Neural cell (in vitro differentiated cells): ENCODE measurements around the gene CAMK1. TPM values are rescaled to one million over a fixed set of nuclear protein-coding genes. Genes with fewer than 3 reads are reported as not detected.

ENCODE experiments used
- H2AFZ ChIP-seq: fragments of 200-600, 300-800 bp; sonication (generic), shearing (Covaris generic); 2 replicates; pipeline ENCODE4 v1.6.0; 2014; ENCODE audit warnings: low read depth, mild to moderate bottlenecking, antibody characterized with exemption, low read length, moderate library complexity
- H3F3A ChIP-seq: fragments of 200-600 bp; shearing (Covaris generic); 2 replicates; pipeline ENCODE4 v1.6.1; 2016; ENCODE audit warnings: mild to moderate bottlenecking, moderate library complexity, mixed read lengths, antibody characterized with exemption, low read length; ENCODE audit not compliant: insufficient read depth, poor library complexity, severe bottlenecking
- H3K27ac ChIP-seq: fragments of 200-600, 300-800 bp; sonication (generic), shearing (Covaris generic); 2 replicates; pipeline ENCODE4 v1.5.1; 2014; ENCODE audit warnings: mild to moderate bottlenecking, low read length, moderate library complexity
- H3K27me3 ChIP-seq: fragments of 300-800, 200-600 bp; sonication (generic), shearing (Covaris generic); 2 replicates; pipeline ENCODE4 v1.6.0; 2014; ENCODE audit warnings: mild to moderate bottlenecking, low read depth, low read length, moderate library complexity; ENCODE audit not compliant: insufficient read depth
- H3K36me3 ChIP-seq: fragments of 300-800, 200-600 bp; sonication (generic), shearing (Covaris generic); 2 replicates; pipeline ENCODE4 v1.5.1; 2014; ENCODE audit warnings: mild to moderate bottlenecking, antibody characterized with exemption, low read length, moderate library complexity; ENCODE audit not compliant: insufficient read depth
- H3K4me2 ChIP-seq: fragments of 300-800, 200-600 bp; sonication (generic), shearing (Covaris generic); 2 replicates; pipeline ENCODE4 v1.6.0; 2014; ENCODE audit warnings: mild to moderate bottlenecking, low read length
- H3K4me3 ChIP-seq: fragments of 300-800, 200-600 bp; sonication (generic), shearing (Covaris generic); 2 replicates; pipeline ENCODE4 v1.5.1; 2014; ENCODE audit warnings: mild to moderate bottlenecking, low read length, moderate library complexity
- H3K79me2 ChIP-seq: fragments of 200-600 bp; shearing (Covaris generic); replicated peaks from 2 replicates; pipeline ENCODE4 v1.6.0; 2014; ENCODE audit warnings: mild to moderate bottlenecking, low read length, moderate library complexity; ENCODE audit not compliant: insufficient read depth
- H3K9ac ChIP-seq: fragments of 300-800, 200-600 bp; sonication (generic), shearing (Covaris generic); 2 replicates; pipeline ENCODE4 v1.6.1; 2016; ENCODE audit warnings: mild to moderate bottlenecking, low read length, mixed read lengths
- H3K9me2 ChIP-seq: fragments of 200-600 bp; shearing (Covaris generic); 2 replicates; pipeline ENCODE4 v1.6.1; 2016; ENCODE audit warnings: mild to moderate bottlenecking, low read length, mixed read lengths; ENCODE audit not compliant: insufficient read depth
- H3K9me3 ChIP-seq: fragments of 200-600, 300-800 bp; sonication (generic), shearing (Covaris generic); 2 replicates; pipeline ENCODE4 v1.6.1; 2016; ENCODE audit warnings: mild to moderate bottlenecking, mixed run types, low read length, moderate library complexity, mixed read lengths
- H4K20me1 ChIP-seq: fragments of 200-600 bp; shearing (Covaris generic); 2 replicates; pipeline ENCODE4 v1.6.1; 2016; ENCODE audit warnings: mild to moderate bottlenecking, mixed run types; ENCODE audit not compliant: insufficient read depth
- CTCF ChIP-seq: fragments of 450-650 bp; IDR thresholded peaks from 2 replicates; pipeline ENCODE4 v1.5.1; 2014; ENCODE audit warnings: antibody characterized with exemption, mild to moderate bottlenecking, moderate library complexity; ENCODE audit not compliant: poor library complexity, severe bottlenecking
- EP300 ChIP-seq: fragments of 450-650 bp; conservative IDR thresholded peaks from 2 replicates; pipeline ENCODE4 v1.6.1; 2014; ENCODE audit warnings: antibody characterized with exemption, mild to moderate bottlenecking, moderate library complexity; ENCODE audit not compliant: poor library complexity, severe bottlenecking
- EZH2 ChIP-seq: fragments of 200-600, 300-800 bp; shearing (Covaris generic), sonication (generic); IDR thresholded peaks from 2 replicates; pipeline ENCODE4 v1.6.1; 2014; ENCODE audit warnings: antibody characterized with exemption, low read length, borderline replicate concordance, mild to moderate bottlenecking; ENCODE audit not compliant: insufficient read depth, poor library complexity, severe bottlenecking
- MXI1 ChIP-seq: fragments of 450-650 bp; conservative IDR thresholded peaks from 2 replicates; pipeline ENCODE4 v1.6.1; 2014; ENCODE audit warnings: antibody characterized with exemption, mild to moderate bottlenecking; ENCODE audit not compliant: poor library complexity, severe bottlenecking
- POLR2AphosphoS5 ChIP-seq: IDR thresholded peaks from 2 replicates; pipeline ENCODE4 v1.6.1; 2012
- RAD21 ChIP-seq: fragments of 450-650 bp; conservative IDR thresholded peaks from 2 replicates; pipeline ENCODE4 v1.6.1; 2014; ENCODE audit warnings: antibody characterized with exemption, mild to moderate bottlenecking, moderate library complexity
- SMC3 ChIP-seq: fragments of 450-650 bp; conservative IDR thresholded peaks from 2 replicates; pipeline ENCODE4 v1.6.1; 2014; ENCODE audit warnings: antibody characterized with exemption, mild to moderate bottlenecking, moderate library complexity; ENCODE audit not compliant: poor library complexity
- TAF1 ChIP-seq: IDR thresholded peaks from 2 replicates; pipeline ENCODE4 v1.6.1; 2012; ENCODE audit warnings: low read depth
- polyA plus RNA-seq: library from polyadenylated mRNA; depleted of rRNA; stranded (reverse); fragments of >200 nt; gene quantifications from 2 replicates; pipeline ENCODE4 v1.2.3, GENCODE V29; 2014
- TF ChIP-seq, protein P1 (sequence below): IDR thresholded peaks from 2 replicates; pipeline ENCODE4 v1.6.1; 2012; ENCODE audit warnings: borderline replicate concordance

Gene CAMK1
- polyA plus RNA-seq, 1 donor from 2014 or later = 18.7 TPM

GRCh38 chr3:9744162-9744561 lies 25.6 kb downstream of the CAMK1 start:
- H3K9me2 ChIP-seq = no peaks in the 10 kb centered on the region
- H3K27ac ChIP-seq = no peak overlapping the region
- no peak overlapping the region for H3K9ac ChIP-seq
- H3F3A ChIP-seq = peaks cover 2% of the 10 kb centered on the region
- no peak overlapping the region for H3K4me2 ChIP-seq
- no peaks in the 10 kb centered on the region for H3K27me3 ChIP-seq
- H4K20me1 ChIP-seq = no peaks in the 10 kb centered on the region
- peaks cover 3% of the 10 kb centered on the region for H3K36me3 ChIP-seq
- no peak overlapping the region for H2AFZ ChIP-seq
- TF ChIP-seq SMC3 = no peak
- no peaks in the 10 kb centered on the region for H3K9me3 ChIP-seq
- no peaks in the 10 kb centered on the region for H3K79me2 ChIP-seq
- no peak overlapping the region for H3K4me3 ChIP-seq

GRCh38 chr3:9743548-9743947 lies 26.2 kb downstream of the CAMK1 start:
- no peaks in the 10 kb centered on the region for H3K9me3 ChIP-seq
- H4K20me1 ChIP-seq = no peaks in the 10 kb centered on the region
- no peak for TF ChIP-seq POLR2AphosphoS5
- TF ChIP-seq TAF1 = no peak
- TF ChIP-seq CTCF = no peak
- TF ChIP-seq, protein P1, sequence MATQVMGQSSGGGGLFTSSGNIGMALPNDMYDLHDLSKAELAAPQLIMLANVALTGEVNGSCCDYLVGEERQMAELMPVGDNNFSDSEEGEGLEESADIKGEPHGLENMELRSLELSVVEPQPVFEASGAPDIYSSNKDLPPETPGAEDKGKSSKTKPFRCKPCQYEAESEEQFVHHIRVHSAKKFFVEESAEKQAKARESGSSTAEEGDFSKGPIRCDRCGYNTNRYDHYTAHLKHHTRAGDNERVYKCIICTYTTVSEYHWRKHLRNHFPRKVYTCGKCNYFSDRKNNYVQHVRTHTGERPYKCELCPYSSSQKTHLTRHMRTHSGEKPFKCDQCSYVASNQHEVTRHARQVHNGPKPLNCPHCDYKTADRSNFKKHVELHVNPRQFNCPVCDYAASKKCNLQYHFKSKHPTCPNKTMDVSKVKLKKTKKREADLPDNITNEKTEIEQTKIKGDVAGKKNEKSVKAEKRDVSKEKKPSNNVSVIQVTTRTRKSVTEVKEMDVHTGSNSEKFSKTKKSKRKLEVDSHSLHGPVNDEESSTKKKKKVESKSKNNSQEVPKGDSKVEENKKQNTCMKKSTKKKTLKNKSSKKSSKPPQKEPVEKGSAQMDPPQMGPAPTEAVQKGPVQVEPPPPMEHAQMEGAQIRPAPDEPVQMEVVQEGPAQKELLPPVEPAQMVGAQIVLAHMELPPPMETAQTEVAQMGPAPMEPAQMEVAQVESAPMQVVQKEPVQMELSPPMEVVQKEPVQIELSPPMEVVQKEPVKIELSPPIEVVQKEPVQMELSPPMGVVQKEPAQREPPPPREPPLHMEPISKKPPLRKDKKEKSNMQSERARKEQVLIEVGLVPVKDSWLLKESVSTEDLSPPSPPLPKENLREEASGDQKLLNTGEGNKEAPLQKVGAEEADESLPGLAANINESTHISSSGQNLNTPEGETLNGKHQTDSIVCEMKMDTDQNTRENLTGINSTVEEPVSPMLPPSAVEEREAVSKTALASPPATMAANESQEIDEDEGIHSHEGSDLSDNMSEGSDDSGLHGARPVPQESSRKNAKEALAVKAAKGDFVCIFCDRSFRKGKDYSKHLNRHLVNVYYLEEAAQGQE = no peak
- no peak for TF ChIP-seq RAD21
- TF ChIP-seq MXI1 = no peak
- TF ChIP-seq EP300 = no peak
- TF ChIP-seq SMC3 = no peak
- TF ChIP-seq EZH2 = no peak
- H3K27me3 ChIP-seq = no peaks in the 10 kb centered on the region
- H3K27ac ChIP-seq = no peak overlapping the region
- H3K9ac ChIP-seq = no peak overlapping the region
- H3K9me2 ChIP-seq = no peaks in the 10 kb centered on the region
- H3K4me2 ChIP-seq = no peak overlapping the region
- no peak overlapping the region for H3K4me3 ChIP-seq
- no peaks in the 10 kb centered on the region for H3K79me2 ChIP-seq
- H3K36me3 ChIP-seq = peaks cover 4% of the 10 kb centered on the region
- no peak overlapping the region for H2AFZ ChIP-seq
- no peaks in the 10 kb centered on the region for H3F3A ChIP-seq

DNA sequence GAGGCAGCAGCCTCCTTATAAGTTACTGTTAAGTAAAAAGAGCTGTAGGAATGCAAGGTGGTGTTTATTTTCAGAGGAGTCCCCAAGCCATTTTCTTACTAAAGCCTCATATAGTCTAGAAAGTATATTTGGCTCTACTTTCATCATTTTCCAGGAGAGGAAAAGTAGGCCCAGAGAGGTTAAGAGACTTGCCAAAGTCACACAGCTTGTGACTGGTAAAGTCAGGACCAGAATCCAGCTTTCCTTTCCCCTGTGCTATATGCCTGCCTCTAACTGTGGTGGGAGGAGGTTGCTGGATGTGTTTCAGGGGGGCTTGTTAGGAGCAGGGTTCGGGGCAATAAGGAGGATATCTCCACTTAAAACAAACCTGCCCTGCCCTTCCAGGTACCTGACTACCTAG lies 27.2 kb downstream of the CAMK1 start:
- H3K9ac ChIP-seq = no peak overlapping the region
- no peak overlapping the region for H2AFZ ChIP-seq
- no peak overlapping the region for H3K27ac ChIP-seq
- no peak for TF ChIP-seq RAD21
- TF ChIP-seq TAF1 = no peak
- no peak for TF ChIP-seq CTCF
- TF ChIP-seq, protein P1 = no peak
- TF ChIP-seq EP300 = no peak
- no peaks in the 10 kb centered on the region for H4K20me1 ChIP-seq
- peaks cover 4% of the 10 kb centered on the region for H3K36me3 ChIP-seq
- no peaks in the 10 kb centered on the region for H3K9me2 ChIP-seq
- H3F3A ChIP-seq = no peaks in the 10 kb centered on the region
- no peaks in the 10 kb centered on the region for H3K79me2 ChIP-seq
- H3K9me3 ChIP-seq = no peaks in the 10 kb centered on the region
- no peaks in the 10 kb centered on the region for H3K27me3 ChIP-seq
- no peak overlapping the region for H3K4me3 ChIP-seq
- H3K4me2 ChIP-seq = no peak overlapping the region
